ENCODE data around the gene KRT3.

Gene KRT3

GRCh38 chr12:52813203-52813819 lies 17.4 kb upstream of the KRT3 start:
- DNase-seq = no peak

DNA sequence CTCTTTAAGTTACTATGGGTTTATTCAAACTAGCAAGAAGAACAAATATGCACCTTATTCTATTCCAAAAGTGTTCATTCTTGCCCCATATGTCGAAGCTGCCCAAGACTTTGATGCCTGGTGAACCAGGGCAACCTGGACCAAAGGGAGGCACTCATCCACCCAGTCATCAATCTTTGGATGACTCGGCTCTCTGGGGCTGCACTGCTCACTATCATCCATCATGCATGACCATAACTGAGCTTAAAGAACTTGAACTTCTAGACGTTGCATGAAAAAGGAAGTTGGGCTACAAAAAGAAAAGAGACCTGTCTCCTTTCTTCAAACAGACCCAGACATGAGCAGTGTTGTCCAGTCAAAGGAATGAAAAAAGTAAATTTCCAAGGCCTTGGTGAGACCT lies 16.8 kb upstream of the KRT3 start:
- DNase-seq = no peak

DNA sequence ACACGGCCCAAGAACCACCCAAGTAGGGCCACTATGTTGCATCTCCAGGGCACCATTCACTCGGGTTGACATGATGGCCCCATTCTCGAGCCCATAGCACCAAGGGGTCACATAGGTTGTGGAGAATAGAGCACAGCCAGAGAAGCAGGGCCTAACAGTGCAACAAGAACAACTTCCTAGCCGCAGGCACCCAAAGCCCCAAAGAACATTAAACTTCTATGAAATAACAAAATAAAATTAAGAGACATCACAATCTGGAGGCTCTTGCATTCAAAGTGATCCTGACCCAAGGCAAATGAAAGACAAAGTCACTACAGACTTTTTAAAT lies 16.1 kb upstream of the KRT3 start:
- no peak for DNase-seq

DNA sequence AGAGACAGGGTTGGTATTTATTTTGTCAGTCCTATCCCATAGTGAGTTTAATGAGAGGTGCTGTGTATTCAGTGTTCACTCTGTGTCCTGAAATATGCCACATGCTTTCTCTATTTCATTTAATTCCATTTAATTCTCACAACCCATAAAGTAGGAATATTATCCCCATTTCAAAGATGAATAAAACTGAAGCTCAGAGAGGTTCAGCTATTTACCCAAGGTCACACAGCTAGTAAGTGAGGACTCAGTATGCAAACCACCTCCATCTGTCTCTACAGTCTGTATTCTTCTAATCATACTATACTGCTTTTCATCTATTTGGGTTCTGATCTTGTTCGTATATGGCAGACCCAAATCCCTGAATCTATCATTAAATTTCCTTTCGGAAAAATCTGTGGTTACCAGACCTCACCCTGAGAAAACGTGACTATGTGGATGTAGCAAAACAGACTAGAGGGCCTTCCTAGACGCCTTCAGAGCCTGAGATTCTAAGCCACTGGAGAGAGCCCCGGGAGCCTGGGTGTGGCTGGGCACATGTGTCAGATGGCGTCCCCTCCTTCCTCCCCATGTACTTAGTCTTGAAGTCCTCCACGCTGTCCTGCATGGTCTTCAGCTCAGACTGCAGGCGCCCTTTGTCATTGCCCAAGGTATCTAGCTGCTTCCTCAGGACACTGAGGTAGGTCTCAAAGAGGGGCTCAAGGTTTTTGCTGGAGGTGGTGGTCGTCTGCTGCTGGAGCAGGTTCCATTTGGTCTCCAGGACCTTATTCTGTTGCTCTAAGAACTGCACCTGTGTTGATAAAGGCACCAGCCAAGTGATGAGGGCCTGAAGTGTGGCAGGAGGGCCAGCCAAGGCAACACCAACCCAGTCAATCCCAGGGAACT lies 15.5 kb upstream of the KRT3 start:
- DNase-seq = no peak

DNA sequence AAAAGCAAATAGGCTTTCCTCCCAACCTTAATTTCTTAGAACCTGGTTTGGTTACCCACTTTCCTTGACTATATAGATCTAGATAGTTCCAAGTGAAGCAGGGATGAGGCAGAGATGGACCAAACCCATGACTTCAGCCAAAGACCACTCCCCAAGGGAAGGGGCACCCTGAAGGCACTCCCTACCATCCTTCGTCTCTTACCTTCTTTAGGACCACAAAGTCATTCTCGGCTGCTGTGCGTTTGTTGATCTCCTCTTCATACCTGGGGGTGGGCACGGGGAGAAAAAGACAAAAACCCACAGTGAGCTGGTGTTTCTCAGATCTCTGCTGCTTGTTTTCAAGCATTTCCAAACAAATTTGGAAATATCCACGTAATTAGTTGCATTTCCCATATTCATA lies 14.6 kb upstream of the KRT3 start:
- DNase-seq = no peak

GRCh38 chr12:52809166-52809565 lies 13.2 kb upstream of the KRT3 start:
- DNase-seq = no peak

DNA sequence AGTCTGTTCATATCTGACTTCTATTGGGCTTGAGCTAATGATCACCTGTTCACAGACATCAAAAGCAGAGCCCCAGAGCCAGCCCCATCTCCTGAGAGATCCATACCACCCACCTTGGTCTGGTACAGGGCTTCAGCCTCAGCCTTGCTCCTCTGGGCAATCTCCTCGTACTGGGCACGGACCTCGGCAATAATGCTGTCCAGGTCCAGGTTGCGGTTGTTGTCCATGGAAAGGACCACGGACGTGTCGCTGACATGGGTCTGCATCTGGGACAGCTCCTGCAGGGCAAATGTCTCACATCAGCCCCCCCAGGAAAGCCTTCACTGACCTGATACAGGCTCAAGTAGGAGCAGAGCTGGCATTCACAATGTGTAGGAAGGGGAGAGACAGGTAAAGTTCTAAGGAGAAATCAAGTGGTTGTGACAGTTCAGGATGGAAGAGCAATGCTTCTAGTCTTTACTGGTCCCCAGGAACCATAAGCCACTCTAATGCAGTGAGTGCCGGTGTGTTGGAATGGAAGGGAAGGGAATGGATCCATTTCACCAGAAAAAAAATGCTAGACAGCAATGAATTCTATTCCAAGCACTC lies 12.8 kb upstream of the KRT3 start:
- no peak for DNase-seq

GRCh38 chr12:52807544-52808470 lies 11.9 kb upstream of the KRT3 start:
- DNase-seq = no peak

- no peak for DNase-seq
These were observed 11.1 kb upstream of the KRT3 start for GRCh38 chr12:52806821-52807543.

- DNase-seq = no peak
These were observed 10.4 kb upstream of the KRT3 start for GRCh38 chr12:52806169-52806811.

- no peak for DNase-seq
These were observed 9.8 kb upstream of the KRT3 start for GRCh38 chr12:52805739-52806138.

DNA sequence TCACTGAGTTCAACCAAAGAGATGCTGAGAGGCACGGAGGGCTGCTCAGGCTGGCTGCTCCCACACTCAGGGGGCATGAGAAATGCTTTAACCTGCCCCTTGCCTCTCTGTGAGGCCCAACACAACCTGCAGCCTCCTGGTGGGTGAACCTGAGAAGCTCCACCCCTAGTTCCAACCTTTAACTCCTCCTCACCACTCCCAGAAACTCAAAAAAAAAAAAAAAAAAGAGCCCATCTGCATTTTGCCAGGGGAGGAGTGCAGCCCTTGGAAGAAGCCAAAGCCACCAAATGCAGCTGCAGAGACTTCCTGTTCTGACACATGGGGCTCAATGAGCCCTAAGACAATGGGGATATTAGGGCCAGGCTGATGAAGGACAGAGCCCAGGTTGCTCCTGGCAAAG lies 9.1 kb upstream of the KRT3 start:
- no peak for DNase-seq

DNA sequence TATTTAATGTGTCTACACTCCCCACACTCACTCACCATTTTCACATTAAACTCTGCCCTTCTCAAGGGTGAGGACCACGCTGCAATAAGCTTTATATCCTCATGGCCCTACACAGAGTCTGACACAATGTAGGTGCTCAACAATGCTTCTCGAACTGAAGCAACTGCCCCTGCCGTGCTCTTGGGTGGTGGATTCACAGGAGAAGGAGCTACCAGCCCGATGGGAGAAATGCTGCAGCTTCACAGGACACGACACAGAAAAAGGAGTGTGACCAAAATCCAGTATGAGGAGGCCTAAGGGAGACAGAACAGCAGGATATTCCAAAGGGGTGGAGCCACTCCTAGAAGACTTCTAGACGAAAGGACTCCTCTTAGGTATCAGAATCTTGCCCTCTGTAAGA lies 6.5 kb upstream of the KRT3 start:
- no peak for DNase-seq

DNA sequence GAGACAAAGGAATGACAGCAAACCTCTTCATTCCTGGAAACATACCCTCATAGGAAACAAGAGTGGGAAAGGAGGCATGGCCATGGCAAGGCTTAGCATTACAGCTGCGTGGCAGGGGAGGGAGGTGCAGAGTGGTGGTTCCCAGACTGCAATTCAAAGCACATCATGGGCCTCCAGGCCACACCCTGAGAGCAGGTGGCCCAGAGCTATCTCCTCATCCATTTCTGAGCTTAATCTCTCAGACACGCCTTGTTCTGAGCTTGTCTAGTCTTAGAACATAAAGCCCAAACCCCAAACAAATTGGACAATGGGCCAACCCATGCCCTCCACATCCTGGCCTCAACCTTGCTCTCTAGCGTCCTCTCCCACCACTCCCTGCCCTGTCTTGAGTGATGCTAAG lies 5.9 kb upstream of the KRT3 start:
- no peak for DNase-seq

DNA sequence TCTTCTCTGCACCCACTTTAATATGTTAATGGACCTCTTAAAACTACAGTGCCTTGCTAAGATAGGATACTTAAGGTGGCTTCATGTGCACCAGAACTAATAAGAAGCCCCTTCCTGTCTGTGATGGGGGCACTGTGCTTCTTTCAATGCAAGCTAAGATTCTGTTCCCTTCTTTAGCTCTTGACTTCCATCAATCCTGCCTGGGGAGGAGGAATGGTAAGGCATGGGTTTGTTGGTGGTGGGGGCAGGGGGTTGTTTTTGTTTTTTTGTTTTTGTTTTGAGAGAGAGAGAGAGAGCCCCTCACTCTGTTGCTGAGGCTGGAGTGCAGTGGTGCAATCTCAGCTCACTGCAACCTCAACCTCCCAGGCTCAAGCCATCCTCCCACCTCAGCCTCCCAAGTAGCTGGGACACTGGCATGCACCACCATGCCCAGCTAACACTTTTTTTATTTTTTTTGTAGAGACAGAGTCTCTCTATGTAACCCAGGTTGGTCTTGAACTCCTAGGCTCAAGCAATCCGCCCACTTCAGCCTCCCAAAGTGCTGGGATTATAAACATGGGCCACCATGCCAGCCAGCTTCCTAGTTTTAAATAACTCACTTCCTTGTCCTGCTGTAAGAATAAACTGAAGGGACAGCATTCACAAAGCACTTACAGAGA lies 4.5 kb upstream of the KRT3 start:
- no peak for DNase-seq

GRCh38 chr12:52799505-52800211 lies 3.7 kb upstream of the KRT3 start:
- no peak for DNase-seq

- DNase-seq = no peak
These were observed 3.0 kb upstream of the KRT3 start for GRCh38 chr12:52798671-52799504.

DNA sequence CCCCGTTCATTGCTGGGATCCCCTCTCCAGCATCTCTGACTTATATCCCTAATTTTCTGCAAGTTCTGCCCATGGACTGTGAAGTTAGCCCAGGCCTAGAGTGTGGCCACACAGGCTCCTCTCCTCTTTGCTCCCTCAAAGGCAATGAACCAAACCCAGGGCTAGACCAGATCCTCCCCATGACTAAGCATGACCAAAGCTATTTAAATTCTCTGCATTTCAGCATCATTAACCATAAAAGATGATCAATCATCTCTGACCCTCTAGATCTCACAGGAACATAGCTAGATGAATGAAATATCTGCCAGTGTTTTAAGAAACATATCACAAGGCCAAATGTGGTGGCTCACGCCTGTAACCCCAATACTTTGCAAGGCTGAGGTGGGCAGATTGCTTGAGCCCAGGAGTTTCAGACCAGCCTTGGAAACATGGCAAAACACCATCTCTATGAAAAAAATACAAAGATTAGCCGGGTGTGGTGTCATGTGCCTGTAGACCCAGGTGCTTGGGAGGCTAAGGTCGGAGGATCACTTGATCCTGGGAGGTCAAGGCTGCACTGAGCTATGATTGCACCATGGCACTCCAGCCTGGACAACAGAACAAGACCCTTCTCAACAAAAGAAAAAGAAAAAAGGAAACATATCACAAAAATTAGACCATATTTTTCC lies 2.2 kb upstream of the KRT3 start:
- no peak for DNase-seq

GRCh38 chr12:52797529-52797894 lies 1.6 kb upstream of the KRT3 start:
- no peak for DNase-seq
